CD8-positive, alpha-beta memory T cell (primary cell): ENCODE results near the gene FUBP3. TPM values are rescaled to one million over a fixed set of nuclear protein-coding genes. Genes with fewer than 3 reads are reported as not detected.

Source experiments
- CTCF ChIA-PET: fragments of 350-600 bp; sonication (Branson Sonifier 250); formaldehyde crosslinking; loops from one replicate; lab custom pipeline; 2021; ENCODE audit warnings: antibody characterized with exemption; lab: Charles Lee
- POLR2A ChIA-PET: fragments of 350-600 bp; sonication (Branson Sonifier 250); formaldehyde crosslinking; loops from one replicate; lab custom pipeline; 2021; ENCODE audit warnings: antibody characterized with exemption; lab: Charles Lee
- DNase-seq, 5 donors: peaks; one replicate each; pipeline versions ENCODE4 v3.0.0 to v3.0.0-alpha.2; 2020 to 2022; ENCODE audit warnings: mixed read lengths in 1 of 5
- H3K27ac ChIP-seq: one replicate; pipeline ENCODE4 v1.7.0; 2013; ENCODE audit warnings: low read depth, mild to moderate bottlenecking, low read length, moderate library complexity
- H3K27me3 ChIP-seq: 2 replicates; pipeline ENCODE4 v1.7.0; 2013; ENCODE audit warnings: low read length, mild to moderate bottlenecking; ENCODE audit not compliant: insufficient read depth, poor library complexity, severe bottlenecking
- H3K36me3 ChIP-seq: 2 replicates; pipeline ENCODE4 v1.7.0; 2013; ENCODE audit warnings: mild to moderate bottlenecking, low read length, moderate library complexity; ENCODE audit not compliant: insufficient read depth
- H3K4me1 ChIP-seq: 2 replicates; pipeline ENCODE4 v1.7.0; 2013; ENCODE audit warnings: mild to moderate bottlenecking, low read length, moderate library complexity; ENCODE audit not compliant: insufficient read depth
- H3K4me3 ChIP-seq: 2 replicates; pipeline ENCODE4 v1.7.0; 2013; ENCODE audit warnings: mild to moderate bottlenecking, low read length
- H3K9me3 ChIP-seq: 2 replicates; pipeline ENCODE4 v1.7.0; 2013; ENCODE audit warnings: mild to moderate bottlenecking, low read length
- H3K27ac Mint-ChIP-seq, 8 donors: one replicate each; pipeline ENCODE4 v1.8.0; 2020 to 2021; ENCODE audit warnings: mixed read lengths in 8 of 8, mild to moderate bottlenecking in 6 of 8, inconsistent platforms in 3 of 8, moderate library complexity in 3 of 8
- H3K27me3 Mint-ChIP-seq, 2 donors: one replicate each; pipeline ENCODE4 v1.8.0; 2020 to 2021; ENCODE audit warnings: mixed read lengths in 2 of 2, mild to moderate bottlenecking in 1 of 2, moderate library complexity in 1 of 2
- H3K36me3 Mint-ChIP-seq, 3 donors: one replicate each; pipeline ENCODE4 v1.8.0; 2020 to 2021; ENCODE audit warnings: mixed read lengths in 3 of 3, inconsistent platforms in 1 of 3, mild to moderate bottlenecking in 1 of 3
- H3K4me1 Mint-ChIP-seq, 3 donors: one replicate each; pipeline ENCODE4 v1.8.0; 2020 to 2021; ENCODE audit warnings: mixed read lengths in 3 of 3, inconsistent platforms in 1 of 3, mild to moderate bottlenecking in 1 of 3
- H3K4me3 Mint-ChIP-seq, 7 donors: one replicate each; pipeline ENCODE4 v1.8.0; 2020 to 2021; ENCODE audit warnings: mixed read lengths in 7 of 7, mild to moderate bottlenecking in 6 of 7, moderate library complexity in 4 of 7, inconsistent platforms in 2 of 7
- H3K9me3 Mint-ChIP-seq, 5 donors: one replicate each; pipeline ENCODE4 v1.8.0; 2020 to 2022; ENCODE audit warnings: mixed read lengths in 5 of 5, mild to moderate bottlenecking in 3 of 5, moderate library complexity in 2 of 5, inconsistent platforms in 1 of 5
- polyA plus RNA-seq: library from polyadenylated mRNA; unstranded; fragments of 300-500 nt; fragmentation: Illumina TruSeq; gene quantifications from one replicate; pipeline ENCODE4 v1.2.3, GENCODE V29; 2021
- total RNA-seq, 2 experiments: library from RNA; stranded (reverse); gene quantifications; one replicate each; pipeline ENCODE4 v1.2.3, GENCODE V29; 2021

The FUBP3 gene
- total and polyA plus RNA-seq, 3 experiments from 2014 or later, result 35.0 to 50.4 (median 49.9) TPM

DNA sequence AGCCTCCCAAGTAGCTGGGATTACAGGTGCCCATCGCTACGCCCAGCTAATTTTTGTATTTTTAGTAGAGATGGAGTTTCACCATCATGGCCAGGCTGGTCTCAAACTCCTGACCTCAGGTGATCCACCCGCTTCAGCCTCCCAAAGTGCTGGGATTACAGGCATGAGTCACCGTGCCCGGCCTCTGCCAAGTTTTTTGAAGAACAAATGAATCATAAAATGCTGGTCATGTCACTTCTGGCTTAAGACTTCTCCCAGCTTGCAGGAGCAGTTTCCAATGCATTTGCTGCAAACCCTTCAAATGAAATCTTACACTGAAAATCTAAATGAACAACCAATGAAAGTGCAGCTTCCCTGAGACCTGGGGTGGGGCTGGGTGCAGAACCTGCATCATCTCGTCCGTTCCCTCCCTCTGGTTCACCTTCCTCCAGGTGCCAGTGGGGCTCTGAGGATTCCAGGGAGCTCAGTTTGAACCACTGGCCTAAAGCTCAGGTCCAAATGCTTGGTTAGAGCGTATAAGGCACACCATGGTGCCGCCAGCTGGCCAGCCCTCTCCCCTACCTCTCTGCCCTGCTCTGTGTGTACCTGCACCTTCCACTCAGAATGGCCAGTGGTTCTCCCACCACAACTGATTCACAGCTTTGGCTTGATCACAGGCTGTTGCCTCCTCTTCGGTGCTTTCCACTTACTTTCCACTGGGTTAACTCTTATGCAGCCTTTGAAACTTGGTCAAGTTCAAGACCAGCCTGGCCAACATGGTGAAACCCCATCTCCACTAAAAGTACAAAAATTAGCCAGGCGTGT is 39.8 kb upstream of the FUBP3 start:
- POLR2A ChIA-PET, result no interaction called here
- no peak for DNase-seq
- H3K9me3 ChIP-seq, result no peaks in the 10 kb centered on the region
- H3K36me3 ChIP-seq, result no peaks in the 10 kb centered on the region
- H3K27me3 Mint-ChIP-seq, result peaks cover 24 to 73% of the 10 kb centered on the region in 2 donors
- H3K27ac ChIP-seq, result no peak overlapping the region
- no peaks in the 10 kb centered on the region for H3K36me3 Mint-ChIP-seq
- H3K9me3 Mint-ChIP-seq, result peaks cover 0 to 2% (median 0%) of the 10 kb centered on the region in 5 donors
- no peak overlapping the region for H3K4me3 ChIP-seq
- CTCF ChIA-PET, result interaction anchor here (0.9 kb wide), 1 partner anchor 79 kb away, joined by 3 read pairs; no protein-coding TSS in a partner anchor
- no peak overlapping the region for H3K4me3 Mint-ChIP-seq
- no peaks in the 10 kb centered on the region for H3K4me1 ChIP-seq
- peaks cover 9% of the 10 kb centered on the region for H3K27me3 ChIP-seq
- no peak overlapping the region for H3K27ac Mint-ChIP-seq
- peaks cover 10 to 22% (median 14%) of the 10 kb centered on the region in 3 donors for H3K4me1 Mint-ChIP-seq

GRCh38 chr9:130541533-130541932 is 37.8 kb upstream of the FUBP3 start:
- peaks cover 0 to 2% (median 0%) of the 10 kb centered on the region in 5 donors for H3K9me3 Mint-ChIP-seq
- POLR2A ChIA-PET, result no interaction called here

DNA sequence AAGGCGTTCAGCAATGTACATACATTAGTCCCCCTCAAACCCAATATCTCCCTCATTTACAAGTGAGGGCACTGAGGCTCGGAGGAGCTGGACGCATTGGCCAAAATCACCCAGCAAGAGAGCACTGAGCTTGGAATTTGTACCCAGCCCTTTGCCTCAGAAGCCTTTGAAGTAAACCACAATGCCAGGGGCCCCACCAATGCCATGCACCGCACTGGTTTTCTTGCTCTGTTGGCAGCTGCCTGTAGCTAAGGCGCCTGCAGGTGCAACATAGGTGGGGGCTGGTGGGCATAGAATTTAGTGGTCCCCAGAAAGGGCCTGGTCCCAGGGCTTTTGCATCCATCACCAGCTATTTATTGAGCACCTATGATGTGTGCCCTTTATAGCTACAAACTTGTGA is 37.3 kb upstream of the FUBP3 start:
- CTCF ChIA-PET, result no interaction called here
- no peaks in the 10 kb centered on the region for H3K9me3 ChIP-seq
- H3K27me3 ChIP-seq, result peaks cover 2% of the 10 kb centered on the region
- H3K36me3 Mint-ChIP-seq, result no peaks in the 10 kb centered on the region
- peaks cover 2 to 10% (median 6%) of the 10 kb centered on the region in 3 donors for H3K4me1 Mint-ChIP-seq
- peaks cover 20 to 60% of the 10 kb centered on the region in 2 donors for H3K27me3 Mint-ChIP-seq
- H3K4me1 ChIP-seq, result no peaks in the 10 kb centered on the region
- POLR2A ChIA-PET, result no interaction called here
- DNase-seq, result no peak
- no peak overlapping the region for H3K4me3 ChIP-seq
- no peak overlapping the region for H3K27ac Mint-ChIP-seq
- no peak overlapping the region for H3K27ac ChIP-seq
- H3K4me3 Mint-ChIP-seq, result no peak overlapping the region
- no peaks in the 10 kb centered on the region for H3K36me3 ChIP-seq
- H3K9me3 Mint-ChIP-seq, result peaks cover 0 to 2% (median 0%) of the 10 kb centered on the region in 5 donors

More at GRCh38 chr9:130541533-130541932, 37.8 kb upstream of the FUBP3 start:
- CTCF ChIA-PET, result no interaction called here
- Histone ChIP-seq H3K9me3 (no peaks in the 10 kb centered on the region), H3K36me3 (no peaks in the 10 kb centered on the region), H3K4me3 (no peak overlapping the region), H3K27ac (no peak overlapping the region), H3K27me3 (peaks cover 2% of the 10 kb centered on the region), H3K4me1 (no peaks in the 10 kb centered on the region)
- no peak for DNase-seq
- Mint-ChIP-seq H3K27ac (no peak overlapping the region), H3K27me3 (peaks cover 23 to 65% of the 10 kb centered on the region in 2 donors), H3K36me3 (no peaks in the 10 kb centered on the region), H3K4me1 (peaks cover 4 to 14% (median 6%) of the 10 kb centered on the region in 3 donors), H3K4me3 (no peak overlapping the region)

- Histone ChIP-seq H3K27ac (no peak overlapping the region), H3K27me3 (no peaks in the 10 kb centered on the region), H3K36me3 (no peaks in the 10 kb centered on the region), H3K9me3 (no peaks in the 10 kb centered on the region), H3K4me1 (no peaks in the 10 kb centered on the region), H3K4me3 (no peak overlapping the region)
- no peak for DNase-seq
- Mint-ChIP-seq H3K27ac (no peak overlapping the region), H3K4me1 (peaks cover 1 to 5% (median 4%) of the 10 kb centered on the region in 3 donors), H3K4me3 (no peak overlapping the region), H3K36me3 (no peaks in the 10 kb centered on the region), H3K27me3 (peaks cover 18 to 54% of the 10 kb centered on the region in 2 donors), H3K9me3 (peaks cover 0 to 2% (median 0%) of the 10 kb centered on the region in 5 donors)
- POLR2A ChIA-PET, result no interaction called here
- CTCF ChIA-PET, result no interaction called here
Observed at GRCh38 chr9:130542457-130543228, 36.7 kb upstream of the FUBP3 start.

DNA sequence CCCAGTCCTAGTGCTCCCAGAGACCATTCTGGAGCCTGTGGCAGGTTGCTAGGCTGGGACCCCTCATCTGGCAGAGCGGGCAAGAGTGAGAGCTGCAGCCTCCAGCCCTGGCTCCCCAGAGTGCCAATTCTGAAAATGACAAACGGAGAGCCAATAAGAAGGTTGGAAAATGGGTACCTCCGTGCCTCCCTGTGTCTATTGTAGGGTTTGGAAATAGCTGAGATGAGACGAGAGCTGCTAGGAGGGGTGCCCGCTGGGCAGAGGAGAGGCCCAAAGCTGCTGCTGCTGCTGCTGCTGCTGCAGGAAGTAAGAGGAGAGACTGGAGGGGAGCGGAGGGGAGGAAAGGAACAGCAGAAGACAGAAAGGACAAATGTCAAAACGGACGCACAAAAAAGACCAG is 36.0 kb upstream of the FUBP3 start:
- Mint-ChIP-seq H3K9me3 (peaks cover 0 to 2% (median 0%) of the 10 kb centered on the region in 5 donors), H3K4me1 (no peaks in the 10 kb centered on the region), H3K4me3 (no peak overlapping the region), H3K27me3 (peaks cover 13 to 46% of the 10 kb centered on the region in 2 donors), H3K36me3 (no peaks in the 10 kb centered on the region), H3K27ac (no peak overlapping the region)
- Histone ChIP-seq H3K27ac (no peak overlapping the region), H3K27me3 (no peaks in the 10 kb centered on the region), H3K36me3 (no peaks in the 10 kb centered on the region), H3K4me1 (no peaks in the 10 kb centered on the region), H3K9me3 (no peaks in the 10 kb centered on the region), H3K4me3 (no peak overlapping the region)
- DNase-seq, result no peak
- ChIA-PET CTCF (no interaction called here), POLR2A (no interaction called here)

DNA sequence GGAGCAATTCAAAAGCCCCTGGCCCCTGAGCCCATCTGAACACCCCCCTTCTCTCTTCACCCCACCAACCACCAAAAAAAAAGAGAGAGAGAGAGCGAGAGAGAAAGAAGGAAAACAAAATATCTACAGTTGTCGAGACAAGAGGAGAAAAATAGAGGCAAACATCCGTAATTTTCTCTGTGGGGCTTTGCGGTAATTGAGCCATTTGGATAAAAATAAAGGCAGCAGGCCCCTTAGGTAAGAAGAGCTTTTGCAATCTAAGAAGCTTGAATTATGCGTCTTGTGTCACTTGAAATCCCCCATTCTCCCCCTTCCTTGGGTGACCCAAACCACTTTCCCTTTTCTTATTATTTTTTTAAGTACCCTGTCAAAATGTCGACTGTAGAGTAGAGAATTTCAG is 35.5 kb upstream of the FUBP3 start:
- CTCF ChIA-PET, result no interaction called here
- Mint-ChIP-seq H3K9me3 (peaks cover 0 to 2% (median 0%) of the 10 kb centered on the region in 5 donors), H3K36me3 (no peaks in the 10 kb centered on the region), H3K4me3 (no peak overlapping the region), H3K27ac (no peak overlapping the region), H3K4me1 (no peaks in the 10 kb centered on the region), H3K27me3 (peaks cover 9 to 42% of the 10 kb centered on the region in 2 donors)
- Histone ChIP-seq H3K27me3 (no peaks in the 10 kb centered on the region), H3K9me3 (no peaks in the 10 kb centered on the region), H3K4me3 (no peak overlapping the region), H3K4me1 (no peaks in the 10 kb centered on the region), H3K27ac (no peak overlapping the region), H3K36me3 (no peaks in the 10 kb centered on the region)
- POLR2A ChIA-PET, result no interaction called here
- no peak for DNase-seq

GRCh38 chr9:130544364-130544763 is 35.0 kb upstream of the FUBP3 start:
- H3K9me3 Mint-ChIP-seq, result peaks cover 0 to 2% (median under 1%) of the 10 kb centered on the region in 5 donors

GRCh38 chr9:130548103-130548502 is 31.3 kb upstream of the FUBP3 start:
- Mint-ChIP-seq H3K36me3 (peaks cover 0 to 5% (median 2%) of the 10 kb centered on the region in 3 donors), H3K27ac (no peak overlapping the region), H3K4me1 (no peaks in the 10 kb centered on the region), H3K9me3 (peaks cover 0 to 5% (median 0%) of the 10 kb centered on the region in 5 donors), H3K27me3 (peaks cover 4 to 26% of the 10 kb centered on the region in 2 donors), H3K4me3 (no peak overlapping the region)
- DNase-seq, result no peak
- ChIA-PET CTCF (no interaction called here), POLR2A (no interaction called here)
- Histone ChIP-seq H3K4me3 (no peak overlapping the region), H3K9me3 (no peaks in the 10 kb centered on the region), H3K27ac (no peak overlapping the region), H3K27me3 (no peaks in the 10 kb centered on the region), H3K4me1 (no peaks in the 10 kb centered on the region), H3K36me3 (no peaks in the 10 kb centered on the region)

More at GRCh38 chr9:130544364-130544763, 35.0 kb upstream of the FUBP3 start:
- no peaks in the 10 kb centered on the region for H3K4me1 Mint-ChIP-seq
- H3K4me3 ChIP-seq, result no peak overlapping the region
- H3K36me3 ChIP-seq, result no peaks in the 10 kb centered on the region
- H3K27ac ChIP-seq, result no peak overlapping the region
- peaks cover 0 to 2% (median under 1%) of the 10 kb centered on the region in 3 donors for H3K36me3 Mint-ChIP-seq
- ChIA-PET CTCF (no interaction called here), POLR2A (no interaction called here)
- H3K4me3 Mint-ChIP-seq, result no peak overlapping the region
- no peaks in the 10 kb centered on the region for H3K4me1 ChIP-seq
- peaks cover 5 to 40% of the 10 kb centered on the region in 2 donors for H3K27me3 Mint-ChIP-seq
- H3K27me3 ChIP-seq, result no peaks in the 10 kb centered on the region
- no peaks in the 10 kb centered on the region for H3K9me3 ChIP-seq
- no peak overlapping the region for H3K27ac Mint-ChIP-seq
- no peak for DNase-seq
